Stimulated activated CD4-positive, alpha-beta T cell treated with anti-CD3 and anti-CD28 coated beads, Interleukin-12 subunit alpha, Interleukin-12 subunit beta, amount 100 ng/mL, for 48 hours (primary cell): ENCODE data around the gene RASSF1.

Experiments used
- DNase-seq, 3 donors: peaks; one replicate each; pipeline ENCODE4 v3.0.0-alpha.2; 2020; ENCODE audit warnings: low read depth in 2 of 3, low spot score in 1 of 3

RASSF1 gene

DNA sequence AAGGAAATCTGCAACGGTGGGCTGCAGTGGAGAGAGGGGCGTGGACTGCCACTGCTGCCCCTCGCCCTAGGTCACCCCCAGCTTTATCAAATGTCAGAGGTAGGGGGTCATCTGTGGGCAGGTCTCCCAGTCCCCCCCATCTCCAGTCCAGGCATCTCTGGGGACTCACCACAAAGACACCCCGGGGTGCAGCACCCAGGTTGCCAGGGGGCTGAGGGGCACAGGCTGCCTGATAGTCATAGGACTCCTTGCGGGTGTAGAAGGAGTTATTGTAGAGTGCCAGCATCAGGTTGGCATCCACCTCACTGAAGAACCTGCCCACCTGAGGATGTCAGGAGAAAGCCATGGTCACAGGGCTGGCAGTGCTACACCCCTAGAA lies 25.2 kb upstream of the RASSF1 start:
- no peak for DNase-seq

DNA sequence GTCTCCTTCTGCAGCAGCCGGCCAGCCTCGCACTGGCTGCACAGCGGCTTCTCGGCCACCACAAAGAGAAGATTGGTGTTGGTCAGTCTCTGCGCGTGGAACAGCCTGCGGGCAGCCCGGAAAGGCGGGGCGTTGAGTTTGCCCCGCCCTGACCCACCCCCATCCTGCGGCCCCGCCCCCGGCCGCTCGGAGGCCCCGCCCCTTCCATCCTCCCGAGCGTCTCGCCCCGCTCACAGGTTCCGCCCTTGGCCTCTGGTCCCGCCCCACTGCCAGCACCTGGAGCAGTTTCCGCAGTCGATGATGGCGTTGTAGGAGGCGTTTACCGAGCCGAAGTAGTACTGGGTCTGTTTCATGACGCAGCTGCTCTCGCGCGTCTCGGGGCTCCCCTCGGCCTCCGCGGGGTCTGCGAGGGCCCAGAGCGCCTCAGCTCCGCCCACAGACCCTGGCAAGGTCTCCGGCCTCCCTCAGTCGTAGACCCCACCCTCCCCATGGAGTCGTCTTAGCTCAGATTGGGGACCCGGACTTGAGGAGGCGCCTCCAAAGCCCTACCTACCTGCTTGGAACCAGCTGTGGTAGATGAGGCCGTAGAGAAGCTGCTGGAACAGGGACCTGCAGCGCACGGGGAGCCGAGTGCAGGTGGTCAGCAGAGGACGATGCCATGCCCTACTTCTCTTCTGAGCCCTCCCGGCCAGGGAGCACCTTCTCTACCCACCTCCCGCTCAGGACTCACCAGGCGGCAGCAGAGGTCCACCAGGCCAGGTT lies 24.6 kb upstream of the RASSF1 start:
- DNase-seq: peak; percentile 88 to 92 (median 91)

DNA sequence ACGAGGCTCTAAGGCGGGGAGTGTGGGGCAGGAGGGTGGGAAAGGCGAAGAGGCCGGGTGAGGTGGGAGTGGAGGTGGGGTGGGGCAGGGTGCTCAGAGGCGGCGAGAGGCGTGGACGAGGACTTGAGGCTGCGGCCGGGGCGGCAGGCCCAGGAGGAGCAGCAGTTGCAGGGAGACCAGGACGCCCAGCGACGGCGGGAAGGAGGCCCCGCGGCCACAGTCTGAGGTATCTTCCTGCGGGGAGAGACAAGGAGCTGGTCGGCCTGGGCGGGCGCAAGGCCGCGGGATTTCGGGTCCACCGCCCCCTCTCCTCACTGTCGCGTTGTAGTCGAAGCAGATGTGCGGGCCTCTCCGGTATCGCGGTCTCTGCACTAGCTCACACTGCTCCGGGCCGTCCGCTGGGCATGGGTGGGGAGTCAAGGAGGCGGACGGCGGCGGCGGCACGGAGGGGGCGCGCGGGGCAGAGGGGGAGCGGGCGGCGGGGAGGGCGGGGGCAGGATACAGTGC lies 24.0 kb upstream of the RASSF1 start:
- DNase-seq: no peak

DNA sequence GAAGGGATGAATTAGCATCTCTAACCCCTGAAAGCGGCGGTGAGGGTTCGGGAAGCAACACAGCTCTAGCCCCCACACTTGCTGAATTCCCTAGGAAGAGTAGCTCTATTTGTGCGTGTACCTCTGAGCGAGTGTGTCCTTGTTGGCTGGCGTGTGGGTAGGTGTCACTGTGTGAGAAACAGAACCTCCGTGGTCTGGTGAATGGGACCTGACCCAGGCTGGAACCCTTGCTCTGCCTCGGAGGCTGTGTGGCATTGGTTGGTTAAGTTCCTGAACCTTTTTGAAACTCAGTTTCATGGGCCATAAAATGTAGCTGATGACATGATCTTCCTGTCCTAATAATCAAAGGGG lies 19.1 kb upstream of the RASSF1 start:
- DNase-seq: no peak

DNA sequence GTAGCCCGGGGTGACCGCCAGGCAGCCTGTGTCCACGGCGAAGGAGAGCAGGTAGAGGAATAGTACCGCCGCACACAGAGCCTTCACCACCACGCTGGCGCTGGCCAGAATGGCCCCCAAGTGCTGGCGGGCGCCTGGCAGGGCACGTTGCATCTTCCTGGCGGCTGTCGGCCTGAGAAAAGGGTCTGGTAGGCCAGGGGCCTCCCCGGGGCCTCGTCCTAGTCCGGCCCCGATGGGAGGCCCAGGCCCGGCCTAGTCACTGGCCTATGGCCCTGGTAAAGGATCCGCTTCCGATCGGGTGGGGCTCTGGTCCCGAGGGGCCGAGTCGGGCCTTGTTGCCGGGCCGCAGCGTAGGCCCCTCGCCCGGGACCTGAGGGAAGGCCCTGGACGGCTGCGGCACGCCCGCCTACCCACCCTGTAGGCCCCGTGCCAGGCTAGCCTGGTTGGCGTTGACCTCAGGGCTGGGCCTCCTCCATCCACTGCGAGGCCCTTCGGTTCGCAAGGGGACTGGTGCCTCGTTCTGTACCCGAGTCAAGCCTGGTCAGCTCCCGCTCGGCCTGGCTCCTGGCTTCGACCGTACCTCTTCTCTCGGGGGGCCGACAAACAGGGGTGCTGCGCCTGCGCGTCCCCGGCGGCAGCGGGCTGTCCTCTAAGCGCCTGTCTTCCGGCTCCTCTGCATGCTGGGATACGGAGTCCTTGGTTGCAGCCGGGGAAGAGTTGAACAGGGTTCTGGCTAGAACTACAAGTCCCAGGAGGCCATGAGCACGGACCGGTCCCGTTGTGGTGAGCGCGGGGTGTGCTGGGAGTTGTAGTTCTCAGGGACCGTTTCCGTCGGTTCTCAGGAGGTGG lies 18.5 kb upstream of the RASSF1 start, which contains the start of gene TMEM115:
TSS of gene TMEM115 (minus strand) at position 611 of the 849 bp plus-strand sequence. CDS start at position 153, 458 bp downstream.
- peak; percentile 92 to 94 (median 92) for DNase-seq

DNA sequence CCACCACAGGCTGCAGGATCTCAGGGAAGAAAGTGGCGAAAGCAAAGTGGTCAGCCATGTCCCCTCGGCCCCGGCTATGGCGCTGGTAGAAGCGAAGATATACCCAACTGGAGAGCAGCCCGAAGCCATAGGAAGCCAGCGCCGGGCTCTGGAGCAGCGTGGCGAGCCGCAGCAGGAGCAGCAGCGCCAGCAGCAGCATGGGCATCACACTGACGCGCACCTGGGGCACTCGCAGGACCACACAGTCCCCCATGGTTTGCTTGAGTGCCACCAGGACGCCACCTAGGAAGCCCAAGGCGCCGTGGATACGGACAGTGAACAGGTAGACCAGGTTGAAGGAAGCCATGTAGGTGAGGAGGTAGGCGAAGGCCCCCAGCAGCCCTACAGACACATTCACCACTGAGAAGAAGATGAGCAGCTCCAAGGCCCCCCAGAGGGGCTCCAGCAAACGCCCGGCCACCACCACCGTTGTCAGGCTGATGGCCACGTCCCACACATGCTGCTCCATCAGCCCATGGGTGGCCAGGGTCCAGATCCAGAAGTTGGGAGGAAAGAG lies 17.8 kb upstream of the RASSF1 start:
- no peak for DNase-seq

DNA sequence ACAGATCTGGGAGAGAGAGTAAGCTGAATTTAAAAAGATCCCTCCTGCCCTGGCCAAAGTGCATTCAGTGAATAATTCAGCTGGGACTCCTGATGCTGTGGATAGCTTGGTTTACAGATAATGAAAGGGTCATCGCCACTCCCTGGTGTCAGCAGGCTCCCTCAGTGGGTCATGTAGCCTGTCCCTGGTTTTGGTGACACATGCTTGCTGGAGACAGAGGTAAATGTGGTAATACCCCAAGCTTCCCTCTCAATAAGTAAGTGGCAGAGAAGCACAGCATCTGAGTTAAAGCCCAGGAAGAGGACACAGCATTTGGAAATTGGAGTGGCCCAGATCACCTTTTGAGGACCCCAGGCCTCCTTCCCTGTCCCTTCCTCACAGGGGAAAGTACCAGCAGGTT lies 16.8 kb upstream of the RASSF1 start:
- DNase-seq: no peak

DNA sequence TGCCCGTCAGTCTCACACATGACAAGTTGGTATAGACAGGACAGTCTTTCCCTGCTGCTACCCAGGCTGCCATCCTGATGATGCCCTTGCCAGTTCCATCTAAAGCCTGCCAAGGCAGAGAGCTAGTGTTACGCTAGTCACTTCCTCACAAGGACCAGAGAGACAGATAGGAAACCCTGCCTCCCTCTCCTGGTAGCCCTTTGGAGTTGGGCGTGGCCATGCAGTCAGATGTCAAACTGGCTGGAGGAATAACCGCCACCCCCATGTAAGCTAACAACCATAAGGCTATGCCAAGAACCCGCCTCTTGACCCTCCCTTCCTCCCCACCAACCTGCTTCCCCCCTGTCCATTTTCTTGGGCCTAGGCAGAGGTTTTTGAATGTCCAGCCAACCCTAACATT lies 15.9 kb upstream of the RASSF1 start:
- DNase-seq: no peak

DNA sequence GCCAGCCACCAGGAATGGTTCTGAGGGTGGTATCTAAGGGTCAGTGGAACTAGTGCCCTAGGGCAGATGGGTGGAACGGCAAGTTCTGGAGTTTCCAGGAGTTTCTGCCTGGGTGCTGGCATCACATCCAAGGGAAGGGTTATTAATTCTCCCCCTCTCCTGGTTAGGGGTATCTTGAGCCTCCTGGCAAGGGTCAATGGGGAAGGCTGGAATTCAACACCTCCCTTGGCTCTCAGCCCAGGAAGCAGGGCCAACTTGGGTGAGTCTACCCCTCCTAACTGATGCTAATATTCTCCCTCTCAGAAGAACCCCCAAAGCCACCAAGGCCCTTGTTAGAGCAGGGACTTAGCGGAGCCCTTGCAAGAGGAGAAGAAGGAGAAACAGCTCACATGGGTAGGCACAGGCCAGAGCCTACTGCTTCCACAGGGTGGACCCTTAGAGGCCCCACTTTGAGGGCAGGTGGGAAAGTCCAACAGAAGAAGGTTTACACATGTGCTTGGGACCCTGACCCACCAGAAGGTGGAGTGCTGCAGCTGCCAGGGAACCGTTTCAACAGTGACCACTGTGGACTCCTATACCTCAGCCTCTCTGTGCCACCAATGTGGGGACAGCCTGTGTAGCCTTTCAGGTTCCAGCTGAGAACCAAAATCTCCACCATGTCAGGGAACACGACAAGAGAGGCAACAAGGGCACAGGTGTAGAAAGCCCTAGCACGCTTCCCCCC lies 15.4 kb upstream of the RASSF1 start:
- no peak for DNase-seq

DNA sequence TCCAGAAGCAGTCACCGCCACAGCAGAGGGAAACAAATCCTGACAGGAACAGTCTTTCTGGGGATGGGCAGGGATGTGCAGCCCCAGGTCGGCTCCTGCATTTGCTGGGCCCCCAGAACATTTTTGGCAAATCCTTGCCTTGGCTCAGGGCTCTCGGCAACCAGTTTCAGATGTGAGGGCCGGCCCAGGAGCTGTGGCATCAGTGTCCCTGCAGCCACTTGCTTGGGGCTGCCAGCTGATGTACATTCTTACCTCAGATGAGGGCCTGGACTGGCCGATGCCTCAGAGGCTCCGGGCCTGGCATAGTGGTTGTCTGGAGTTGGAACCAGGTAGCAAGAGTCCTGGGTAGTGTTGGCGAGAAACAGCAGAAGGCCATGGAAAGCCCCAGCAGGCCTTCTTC lies 14.2 kb upstream of the RASSF1 start:
- DNase-seq: no peak

DNA sequence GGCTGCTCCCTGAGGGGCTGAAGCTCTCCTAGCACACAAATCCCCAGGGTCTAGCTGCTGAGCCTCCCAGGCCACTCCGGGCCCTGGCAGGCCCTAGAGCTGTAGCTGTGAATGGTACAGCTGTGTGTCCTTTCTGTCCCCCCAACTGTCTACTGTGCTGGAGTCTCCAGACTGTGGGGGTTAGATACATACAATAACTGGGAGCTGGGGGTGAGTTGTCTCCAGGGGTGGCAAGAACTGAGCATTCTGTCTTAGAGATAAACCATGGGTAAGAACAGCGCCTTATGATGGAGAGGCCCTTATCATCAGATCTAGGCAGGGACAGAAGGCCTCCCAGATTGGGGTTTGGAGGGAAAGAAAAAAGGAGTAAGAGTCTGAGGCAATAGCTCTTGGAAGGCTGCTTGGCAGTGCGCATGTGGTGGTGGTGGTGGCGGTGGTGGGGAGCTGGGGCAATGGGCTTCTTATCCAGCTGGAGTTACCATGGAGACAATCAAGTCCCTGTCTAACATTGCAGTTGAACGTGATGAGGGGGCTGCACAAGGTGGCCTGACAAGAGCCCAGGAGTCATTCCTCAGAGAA lies 13.6 kb upstream of the RASSF1 start:
- no peak for DNase-seq

DNA sequence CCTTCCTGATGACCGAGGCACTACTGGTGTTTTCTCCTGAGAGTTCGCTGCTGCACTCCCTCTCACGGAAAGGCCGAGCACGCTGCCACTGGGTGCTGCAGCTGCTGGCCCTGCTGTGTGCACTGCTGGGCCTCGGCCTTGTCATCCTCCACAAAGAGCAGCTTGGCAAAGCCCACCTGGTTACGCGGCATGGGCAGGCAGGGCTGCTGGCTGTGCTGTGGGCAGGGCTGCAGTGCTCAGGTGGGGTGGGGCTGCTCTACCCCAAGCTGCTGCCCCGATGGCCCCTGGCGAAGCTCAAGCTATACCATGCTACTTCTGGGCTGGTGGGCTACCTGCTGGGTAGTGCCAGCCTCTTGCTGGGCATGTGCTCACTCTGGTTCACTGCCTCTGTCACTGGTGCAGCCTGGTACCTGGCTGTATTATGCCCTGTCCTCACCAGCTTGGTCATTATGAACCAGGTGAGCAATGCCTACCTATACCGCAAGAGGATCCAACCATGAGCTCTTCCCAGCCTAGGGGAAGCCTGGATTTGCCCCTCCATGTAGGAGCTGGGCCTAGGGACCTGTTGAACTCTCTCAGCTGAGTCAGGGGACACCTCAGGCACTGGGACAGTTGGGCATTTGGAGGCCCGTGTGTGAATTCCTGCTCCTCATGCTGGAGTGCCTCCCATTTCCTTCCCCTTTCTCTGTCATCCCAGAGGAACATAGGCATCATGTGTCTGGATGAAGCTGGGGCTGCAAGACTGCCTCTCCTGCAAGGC lies 12.8 kb upstream of the RASSF1 start:
- DNase-seq: no peak

DNA sequence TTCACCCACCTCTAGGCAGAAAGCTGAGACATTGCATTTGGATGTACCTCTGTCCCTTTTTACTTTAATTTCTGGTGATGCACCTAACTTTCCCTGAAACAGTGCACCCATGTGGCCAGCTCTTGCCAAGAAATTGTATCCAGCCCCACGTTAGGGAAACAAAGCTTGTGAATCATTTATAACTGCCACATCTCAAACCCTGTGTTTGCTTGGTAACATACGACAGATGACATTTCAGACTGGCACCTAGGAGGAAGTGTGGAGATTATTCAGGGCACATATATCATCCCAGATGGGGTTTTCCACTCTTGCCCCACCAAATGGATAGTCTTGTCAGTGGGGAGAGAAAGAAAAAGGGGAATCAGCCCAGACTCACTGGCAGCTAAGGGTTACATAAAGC lies 12.1 kb upstream of the RASSF1 start:
- no peak for DNase-seq

DNA sequence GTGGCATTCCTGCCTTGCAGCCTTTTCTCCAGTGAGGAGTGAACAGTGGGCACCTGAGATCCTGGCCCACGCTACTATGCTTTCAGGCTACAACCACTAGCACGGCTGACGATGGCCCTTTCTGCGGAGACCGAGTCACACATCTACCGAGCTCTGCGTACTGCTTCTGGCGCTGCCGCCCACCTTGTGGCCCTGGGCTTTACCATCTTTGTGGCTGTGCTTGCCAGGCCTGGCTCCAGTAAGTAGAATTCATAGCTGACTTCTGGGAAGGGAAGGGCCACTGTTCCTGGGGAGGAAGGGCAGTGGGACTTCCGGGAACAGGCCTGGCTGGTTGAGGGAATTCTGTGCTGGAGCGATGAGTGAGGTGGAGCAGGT lies 10.7 kb upstream of the RASSF1 start:
- no peak for DNase-seq

DNA sequence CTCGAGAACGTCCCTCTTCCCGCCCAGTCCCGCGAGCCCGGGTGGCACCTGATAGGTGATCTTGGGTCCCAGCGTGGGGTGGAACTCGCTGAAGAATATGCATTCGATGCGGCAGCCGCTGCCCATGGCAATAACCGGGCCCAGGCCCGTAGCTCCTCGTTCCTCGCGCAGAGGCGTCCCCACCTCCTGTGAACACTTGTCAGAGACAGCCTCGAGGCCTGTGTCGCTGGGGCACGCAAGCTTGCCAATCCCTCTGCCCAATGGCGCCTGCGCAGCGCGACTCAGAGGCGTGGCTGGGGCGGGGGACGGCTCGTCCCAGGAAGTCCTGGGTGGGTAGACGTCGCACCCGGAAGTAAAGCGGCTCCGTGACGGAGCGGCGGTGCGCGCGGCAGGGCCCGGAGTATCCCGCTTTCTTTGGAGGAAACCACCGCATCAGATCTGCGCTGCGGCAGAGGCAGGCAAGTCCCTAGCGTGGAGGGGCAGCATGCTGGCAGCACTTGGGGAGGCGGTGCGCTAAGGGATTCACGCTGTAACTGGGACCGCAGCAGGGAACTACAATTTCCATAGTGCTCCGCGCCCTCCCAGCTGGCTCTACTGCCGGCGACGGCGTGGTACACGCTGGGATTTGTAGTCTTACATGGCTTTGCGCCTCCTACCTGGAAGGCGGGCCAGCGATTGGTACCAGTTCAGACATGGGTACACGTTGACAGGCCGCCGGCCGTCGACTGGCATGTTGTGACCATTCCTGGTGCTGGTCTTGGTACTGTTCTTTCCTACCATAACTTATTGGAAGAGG lies 10.1 kb upstream of the RASSF1 start, which contains the start of the genes CYB561D2 and NPRL2:
TSS of gene CYB561D2 (plus strand) at position 336 of the 796 bp plus-strand sequence. CDS start 572 bp downstream, outside the sequence.
TSS of gene NPRL2 (minus strand) at position 249 of the 796 bp plus-strand sequence. CDS start at position 126, 123 bp downstream.
- DNase-seq: peak; percentile 97 to 98 (median 98)

DNA sequence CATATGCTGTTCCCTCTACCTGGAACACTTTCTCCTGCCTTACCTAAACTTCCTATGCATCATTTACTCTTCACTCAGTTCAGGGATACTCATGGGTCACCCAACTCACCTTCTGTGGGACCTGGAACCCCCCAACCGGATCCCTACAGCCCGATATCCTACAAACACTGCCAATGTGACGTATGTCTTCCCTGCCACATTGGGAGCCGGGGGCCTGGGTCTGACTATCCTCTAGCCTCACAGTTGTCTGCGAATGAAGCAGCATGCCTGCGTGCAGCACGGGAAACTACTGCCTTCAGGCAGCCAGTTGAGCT lies 9.5 kb upstream of the RASSF1 start:
- no peak for DNase-seq

DNA sequence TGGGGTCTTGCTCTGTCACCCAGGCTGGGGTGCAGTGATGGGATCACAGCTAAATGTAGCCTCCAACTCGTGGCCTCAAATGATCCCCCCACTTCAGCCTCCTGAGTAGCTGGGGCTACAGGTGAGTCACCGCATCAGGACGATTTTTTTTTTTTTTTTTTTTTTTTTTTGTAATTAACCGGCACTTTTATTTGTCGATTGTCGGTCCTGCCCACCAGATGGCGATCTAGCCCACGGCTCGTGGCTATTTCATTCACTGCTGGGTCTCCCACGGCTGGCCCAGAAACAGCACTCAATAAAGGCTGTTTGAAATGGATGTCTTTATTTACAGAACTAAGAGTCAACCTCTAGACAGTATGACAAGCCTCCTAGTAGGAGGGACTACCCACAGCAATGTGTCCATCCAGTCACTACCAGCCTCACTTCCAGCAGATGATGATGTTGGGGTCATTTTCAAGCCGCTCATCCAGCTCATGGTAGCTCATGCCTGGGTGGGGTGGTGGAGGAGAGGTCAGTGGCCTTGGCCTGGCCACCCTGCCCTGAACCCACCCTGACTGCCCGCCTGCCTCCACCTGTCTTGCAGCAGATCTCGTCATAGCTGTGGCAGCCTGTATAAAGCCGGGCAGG lies 6.7 kb upstream of the RASSF1 start:
- peak in 2 of 3 donors; percentile 61 to 62 for DNase-seq

DNA sequence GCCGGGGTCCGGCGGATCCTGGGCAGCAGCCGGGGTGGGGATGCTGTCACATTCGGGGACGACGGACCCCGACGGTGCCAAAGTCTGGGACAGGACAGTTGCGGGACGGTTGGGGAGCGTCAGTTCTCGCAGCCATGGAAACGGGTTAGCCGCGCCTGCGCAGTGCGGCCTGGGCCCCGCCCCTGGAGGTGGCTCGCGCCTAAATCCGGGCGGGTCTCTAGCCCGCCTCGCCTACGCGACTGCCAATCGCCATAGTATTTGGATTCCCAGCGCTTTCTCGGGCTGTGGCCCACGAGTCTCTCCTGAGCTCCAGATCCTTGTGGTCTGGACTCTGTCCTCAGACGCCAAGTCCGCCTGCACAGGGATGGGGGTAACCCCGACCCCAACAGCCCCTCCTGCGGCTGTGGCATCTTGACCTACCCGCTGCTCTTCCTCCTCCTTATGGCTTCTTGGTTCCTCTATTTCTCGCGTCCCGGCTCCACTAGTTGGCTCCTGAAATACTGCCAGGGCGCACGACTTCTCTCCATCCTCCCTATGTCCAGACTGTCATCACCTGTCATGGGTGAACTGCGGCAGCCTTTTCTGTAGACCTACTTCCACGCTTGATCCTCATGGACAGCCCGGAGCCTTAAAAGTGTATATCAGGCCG lies 5.1 kb upstream of the RASSF1 start, which contains the start of gene ZMYND10:
TSS of gene ZMYND10 (minus strand) at position 147 of the 649 bp plus-strand sequence. CDS start 153 bp downstream, outside the sequence.
- peak; percentile 53 to 73 (median 63) for DNase-seq
